Measurements from ENCODE around the gene POP5.

GRCh38 chr12:120537856-120538220 is 43.4 kb downstream of the POP5 start:
- TF ChIP-seq CTCF (IDR thresholded peaks at IDR 0.05): no peak
- TF ChIP-seq POLR2A (IDR thresholded peaks at IDR 0.05): no peak
